ENCODE measurements around the gene CLDN12. TPM values are rescaled to one million over a fixed set of nuclear protein-coding genes. Genes with fewer than 3 reads are reported as not detected.

The CLDN12 gene
- total RNA-seq, 2 donors from 2014 or later = 33.1 to 43.9 TPM

DNA sequence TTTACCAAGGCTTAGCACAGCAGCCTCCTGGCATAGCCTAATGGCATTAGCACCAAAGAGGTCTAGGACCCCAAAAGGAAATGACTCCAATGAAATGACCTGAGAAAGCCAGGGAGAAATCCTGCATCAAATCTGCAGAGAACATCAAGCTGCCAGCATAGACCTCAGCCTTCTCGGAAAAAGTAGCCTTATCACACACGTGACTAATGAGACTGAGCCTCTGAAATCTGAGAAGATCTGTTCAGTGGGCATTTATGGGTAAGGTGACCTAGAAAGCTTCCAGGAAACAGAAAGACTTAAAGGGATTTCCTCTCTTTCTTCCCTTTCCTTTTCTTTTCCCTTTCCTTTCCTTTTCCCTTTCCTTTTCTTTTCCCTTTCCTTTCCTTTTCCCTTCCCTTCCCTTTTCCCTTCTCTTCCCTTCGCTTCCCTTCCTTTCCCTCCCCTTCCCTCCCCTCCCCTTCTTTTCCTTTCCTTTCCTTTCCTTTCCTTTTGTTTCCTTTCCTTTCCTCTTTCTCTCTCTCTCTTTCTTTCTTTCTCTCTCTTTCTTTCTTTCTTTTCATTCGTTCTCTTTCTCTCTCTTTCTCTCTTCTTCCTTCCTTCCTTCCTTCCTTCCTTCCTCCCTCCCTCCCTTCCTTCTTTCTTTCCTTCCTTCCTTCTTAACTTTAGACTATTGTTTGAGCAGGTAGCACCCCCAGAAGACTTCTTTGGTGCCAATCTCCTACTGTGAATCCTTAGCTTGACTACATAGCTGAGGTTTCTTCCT lies 43.1 kb downstream of the CLDN12 start:
- Histone ChIP-seq H3K4me3 (no peak overlapping the region), H3K4me1 (replicated peaks) (no peaks in the 10 kb centered on the region), H3K27ac (no peak overlapping the region), H3K36me3 (no peaks in the 10 kb centered on the region), H3K9me3 (no peaks in the 10 kb centered on the region), H3K27me3 (replicated peaks; ENCODE audit: insufficient read depth) (no peaks in the 10 kb centered on the region)
- intact Hi-C loops (cut with DNase I) = no loop called here
- DNase-seq (ENCODE audit: low spot score) = no peak
- TF ChIP-seq POLR2AphosphoS5 (IDR thresholded peaks at IDR 0.05) (no peak), POLR2A (IDR thresholded peaks at IDR 0.05) (no peak)
- TF ChIP-seq, protein P1, sequence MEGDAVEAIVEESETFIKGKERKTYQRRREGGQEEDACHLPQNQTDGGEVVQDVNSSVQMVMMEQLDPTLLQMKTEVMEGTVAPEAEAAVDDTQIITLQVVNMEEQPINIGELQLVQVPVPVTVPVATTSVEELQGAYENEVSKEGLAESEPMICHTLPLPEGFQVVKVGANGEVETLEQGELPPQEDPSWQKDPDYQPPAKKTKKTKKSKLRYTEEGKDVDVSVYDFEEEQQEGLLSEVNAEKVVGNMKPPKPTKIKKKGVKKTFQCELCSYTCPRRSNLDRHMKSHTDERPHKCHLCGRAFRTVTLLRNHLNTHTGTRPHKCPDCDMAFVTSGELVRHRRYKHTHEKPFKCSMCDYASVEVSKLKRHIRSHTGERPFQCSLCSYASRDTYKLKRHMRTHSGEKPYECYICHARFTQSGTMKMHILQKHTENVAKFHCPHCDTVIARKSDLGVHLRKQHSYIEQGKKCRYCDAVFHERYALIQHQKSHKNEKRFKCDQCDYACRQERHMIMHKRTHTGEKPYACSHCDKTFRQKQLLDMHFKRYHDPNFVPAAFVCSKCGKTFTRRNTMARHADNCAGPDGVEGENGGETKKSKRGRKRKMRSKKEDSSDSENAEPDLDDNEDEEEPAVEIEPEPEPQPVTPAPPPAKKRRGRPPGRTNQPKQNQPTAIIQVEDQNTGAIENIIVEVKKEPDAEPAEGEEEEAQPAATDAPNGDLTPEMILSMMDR (IDR thresholded peaks at IDR 0.05) = no peak
- WGBS = 65% methylated on average over 4 of the region's 4 CpGs

DNA sequence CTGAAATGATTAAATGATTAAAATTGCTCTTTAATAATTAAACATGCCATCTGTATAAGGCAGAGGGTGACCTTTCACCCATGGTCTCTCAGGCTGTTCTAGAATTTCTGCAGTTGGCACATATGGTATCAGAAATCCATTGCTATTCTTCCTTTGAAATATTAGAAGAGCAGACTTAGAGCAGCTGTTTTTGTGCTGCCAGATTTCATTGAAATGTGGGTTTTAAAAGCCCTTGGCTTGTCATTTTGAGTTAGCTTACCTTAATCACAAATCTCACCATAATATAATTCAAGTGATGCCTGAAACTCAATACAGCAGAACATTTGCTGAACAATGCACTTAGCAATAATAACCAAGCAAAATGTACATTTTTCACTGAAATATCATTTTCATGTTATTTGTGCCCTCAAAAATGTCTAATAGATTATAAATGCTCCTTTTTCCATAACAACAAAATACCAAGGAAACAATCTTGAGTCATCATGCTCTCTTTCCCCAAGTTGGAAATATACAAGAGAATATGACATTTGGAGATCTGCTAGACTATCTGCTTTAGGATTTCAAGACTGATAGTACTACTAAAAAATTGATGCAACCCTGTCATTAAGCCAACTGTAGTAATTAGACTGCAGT lies 50.1 kb downstream of the CLDN12 start:
- no peaks in the 10 kb centered on the region for H3K36me3 ChIP-seq
- H3K27ac ChIP-seq = no peak overlapping the region
- no peak for DNase-seq (ENCODE audit: low spot score)
- H3K27me3 ChIP-seq (replicated peaks; ENCODE audit: insufficient read depth) = no peaks in the 10 kb centered on the region
- TF ChIP-seq POLR2AphosphoS5 (IDR thresholded peaks at IDR 0.05) = no peak
- TF ChIP-seq POLR2A (IDR thresholded peaks at IDR 0.05) = no peak
- TF ChIP-seq, protein P1 (IDR thresholded peaks at IDR 0.05) = no peak
- no peaks in the 10 kb centered on the region for H3K4me1 ChIP-seq (replicated peaks)
- intact Hi-C loops (cut with DNase I) = loop anchor here (10.0 kb wide), 2 partner anchors 141 to 171 kb away; partner anchors contain the start of gene CDK14
- no peaks in the 10 kb centered on the region for H3K9me3 ChIP-seq
- no peak overlapping the region for H3K4me3 ChIP-seq

DNA sequence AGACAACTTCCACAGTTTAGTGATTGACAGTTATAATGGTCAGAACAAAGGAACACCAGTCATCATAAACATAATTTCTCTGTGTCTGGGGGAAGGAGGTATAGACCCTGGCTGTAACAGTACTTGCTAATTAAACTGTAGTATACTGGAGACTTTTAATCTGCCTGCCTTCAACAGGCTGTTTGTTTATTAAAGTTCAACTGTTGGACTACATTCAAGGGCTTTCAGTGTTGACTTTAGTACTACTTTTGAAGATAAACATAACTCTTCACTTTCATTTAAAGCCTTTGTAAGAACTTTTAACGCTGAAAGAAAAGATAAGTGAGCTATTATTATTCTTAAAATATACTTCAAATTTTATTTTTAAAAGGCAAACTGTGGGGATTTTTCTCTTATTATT lies 50.7 kb downstream of the CLDN12 start:
- Histone ChIP-seq H3K27ac (no peak overlapping the region), H3K36me3 (no peaks in the 10 kb centered on the region), H3K4me3 (no peak overlapping the region), H3K27me3 (replicated peaks; ENCODE audit: insufficient read depth) (no peaks in the 10 kb centered on the region), H3K4me1 (replicated peaks) (no peaks in the 10 kb centered on the region), H3K9me3 (no peaks in the 10 kb centered on the region)
- TF ChIP-seq POLR2AphosphoS5 (IDR thresholded peaks at IDR 0.05) = no peak
- no peak for TF ChIP-seq POLR2A (IDR thresholded peaks at IDR 0.05)
- TF ChIP-seq, protein P1 (IDR thresholded peaks at IDR 0.05) = no peak
- intact Hi-C loops (cut with DNase I) = loop anchor here (10.0 kb wide), 2 partner anchors 141 to 171 kb away; partner anchors contain the start of gene CDK14
- no peak for DNase-seq (ENCODE audit: low spot score)
- 32% methylated on average over 1 of the region's 1 CpG for WGBS

DNA sequence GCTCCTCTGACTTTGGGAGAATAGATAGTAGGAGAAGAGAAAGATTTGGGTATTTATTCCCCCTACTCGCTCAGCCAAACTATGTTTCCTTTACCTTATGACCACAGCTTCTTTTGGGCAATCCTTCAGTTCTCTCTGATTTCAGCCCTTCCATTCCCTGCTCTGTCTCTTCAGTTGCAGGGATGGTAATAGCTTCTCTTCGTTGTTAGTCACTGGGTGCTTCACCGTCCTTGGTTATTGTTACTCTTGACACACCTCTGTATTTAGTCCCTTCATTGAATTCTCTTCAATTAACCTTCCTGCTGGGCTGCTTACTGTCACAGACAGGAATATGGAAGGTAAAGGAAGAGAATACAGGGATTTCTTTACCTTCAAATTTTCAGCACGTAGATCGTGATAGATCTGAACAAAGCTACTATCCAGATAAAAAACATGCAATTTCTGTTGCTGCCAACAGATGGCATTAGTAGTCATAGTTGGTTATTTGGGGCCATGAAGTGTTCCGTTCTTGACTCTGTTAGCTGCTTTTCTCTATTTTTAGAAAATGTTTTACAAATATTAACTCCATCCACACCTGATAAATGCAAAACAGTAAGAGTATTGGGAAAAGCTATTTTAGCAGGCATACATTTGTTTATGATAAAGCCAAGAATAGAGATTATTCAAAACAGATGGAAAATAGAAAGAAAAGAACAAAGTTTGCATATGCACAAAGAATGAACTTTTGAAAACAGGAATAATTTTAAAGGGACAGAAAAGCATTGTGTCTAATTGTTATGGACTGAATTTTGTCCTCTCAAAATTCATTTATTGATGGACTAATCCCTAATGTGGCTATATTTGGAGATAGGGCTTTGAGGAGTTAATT lies 52.1 kb downstream of the CLDN12 start:
- H3K36me3 ChIP-seq = no peaks in the 10 kb centered on the region
- no peaks in the 10 kb centered on the region for H3K4me1 ChIP-seq (replicated peaks)
- no peaks in the 10 kb centered on the region for H3K27me3 ChIP-seq (replicated peaks; ENCODE audit: insufficient read depth)
- no peak overlapping the region for H3K4me3 ChIP-seq
- intact Hi-C loops (cut with DNase I) = loop anchor here (5.0 to 10.0 kb wide), 3 partner anchors 139 to 582 kb away; partner anchors contain the start of gene CDK14
- peak; percentile 24 for DNase-seq (ENCODE audit: low spot score)
- no peak for TF ChIP-seq POLR2A (IDR thresholded peaks at IDR 0.05)
- TF ChIP-seq POLR2AphosphoS5 (IDR thresholded peaks at IDR 0.05) = peak; percentile 32
- TF ChIP-seq, protein P1 (IDR thresholded peaks at IDR 0.05) = peak in 3 of 4 experiments; percentile 59 to 84 (median 72)
- 27% methylated on average over 6 of the region's 6 CpGs for WGBS
- H3K9me3 ChIP-seq = no peaks in the 10 kb centered on the region
- H3K27ac ChIP-seq = no peak overlapping the region
